DND-41 (cell line): ENCODE measurements around the gene ZFAND6.

Experiments used
- ATAC-seq: fragments of 200-7000 bp; cut with Tn5 transposase; 3 replicates; pipeline ENCODE4 v1.9.1; 2021; ENCODE audit warnings: low read depth; ENCODE audit not compliant: insufficient read depth
- DNase-seq: peaks from one replicate; pipeline ENCODE4 v3.0.0-alpha.2; 2020
- H2AFZ ChIP-seq: 2 replicates; pipeline ENCODE4 v1.6.0; 2012; ENCODE audit warnings: low read depth, low read length
- H3K27ac ChIP-seq: 2 replicates; pipeline ENCODE4 v1.5.1; 2012; ENCODE audit warnings: low read length, inconsistent platforms
- H3K27me3 ChIP-seq: fragments of 200-600 bp; sonication (generic); 2 replicates; pipeline ENCODE4 v1.6.0; 2012; ENCODE audit warnings: low read length, mild to moderate bottlenecking, inconsistent platforms; ENCODE audit not compliant: insufficient read depth, poor library complexity
- H3K36me3 ChIP-seq: 2 replicates; pipeline ENCODE4 v1.5.1; 2012; ENCODE audit warnings: low read length, inconsistent platforms; ENCODE audit not compliant: insufficient read depth
- H3K4me1 ChIP-seq: 2 replicates; pipeline ENCODE4 v1.5.1; 2012; ENCODE audit warnings: mild to moderate bottlenecking, low read length; ENCODE audit not compliant: insufficient read depth
- H3K4me2 ChIP-seq: 2 replicates; pipeline ENCODE4 v1.6.0; 2012; ENCODE audit warnings: mild to moderate bottlenecking, moderate library complexity, low read length, inconsistent platforms; ENCODE audit not compliant: insufficient read depth
- H3K4me3 ChIP-seq, 2 experiments: fragments of 200-600 bp in 1 of 2; shearing (Covaris generic) in 1 of 2; 2 replicates each; pipeline ENCODE4 v1.5.1; 2012 to 2016; ENCODE audit warnings: inconsistent platforms in 2 of 2, low read length in 2 of 2, mild to moderate bottlenecking in 2 of 2, low read depth in 1 of 2, moderate library complexity in 1 of 2
- H3K79me2 ChIP-seq: 2 replicates; pipeline ENCODE4 v1.6.0; 2012; ENCODE audit warnings: low read length, inconsistent platforms; ENCODE audit not compliant: insufficient read depth
- H3K9ac ChIP-seq: 2 replicates; pipeline ENCODE4 v1.6.0; 2012; ENCODE audit warnings: low read depth, mild to moderate bottlenecking, inconsistent platforms, low read length, moderate library complexity
- H3K9me3 ChIP-seq: 2 replicates; pipeline ENCODE4 v1.5.1; 2012; ENCODE audit warnings: low read length, moderate library complexity, mild to moderate bottlenecking, inconsistent platforms; ENCODE audit not compliant: insufficient read depth, severe bottlenecking
- H4K20me1 ChIP-seq: 2 replicates; pipeline ENCODE4 v1.6.0; 2012; ENCODE audit warnings: low read length; ENCODE audit not compliant: insufficient read depth
- EZH2 ChIP-seq: IDR thresholded peaks from 3 replicates; pipeline ENCODE4 v1.6.1; 2012; ENCODE audit warnings: borderline replicate concordance, low read depth, mild to moderate bottlenecking, moderate library complexity, low read length, inconsistent platforms; ENCODE audit not compliant: severe bottlenecking
- TF ChIP-seq, protein P1 (sequence below): IDR thresholded peaks from 2 replicates; pipeline ENCODE4 v1.5.1; 2012; ENCODE audit warnings: borderline replicate concordance, low read length, moderate library complexity, mild to moderate bottlenecking; ENCODE audit not compliant: poor library complexity, severe bottlenecking; ENCODE audit errors: extremely low read depth

The ZFAND6 gene

DNA sequence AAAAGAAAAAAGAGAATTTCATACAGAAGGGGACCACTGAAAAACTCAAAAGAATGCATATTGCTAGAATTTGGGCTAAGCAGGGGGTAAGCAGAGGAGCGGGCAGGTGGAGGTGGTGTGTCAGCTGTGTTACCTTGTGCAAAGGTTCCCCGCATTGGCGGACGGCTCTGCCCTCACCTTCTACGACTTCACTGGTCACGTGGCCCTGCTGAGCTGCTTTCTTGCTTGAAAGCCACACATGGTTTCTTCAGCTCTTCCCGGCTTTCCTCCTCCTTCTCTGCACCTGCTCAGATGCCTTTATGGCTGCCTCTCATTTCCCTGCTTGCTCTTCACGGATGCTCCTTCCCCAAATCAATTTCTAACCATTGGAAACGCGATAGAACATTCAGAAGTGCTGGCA, 123.8 kb downstream of the ZFAND6 start:
- no peaks in the 10 kb centered on the region for H3K9me3 ChIP-seq
- no peak overlapping the region for H3K4me2 ChIP-seq
- H3K27me3 ChIP-seq, result no peaks in the 10 kb centered on the region
- H3K4me3 ChIP-seq, result no peak overlapping the region
- H3K9ac ChIP-seq, result no peak overlapping the region
- H2AFZ ChIP-seq, result no peak overlapping the region
- ATAC-seq (no peak), DNase-seq (no peak)
- no peaks in the 10 kb centered on the region for H3K4me1 ChIP-seq
- H3K36me3 ChIP-seq, result no peaks in the 10 kb centered on the region; the same call in 1 of the 2 replicates
- no peak overlapping the region for H3K27ac ChIP-seq
- TF ChIP-seq, protein P1, sequence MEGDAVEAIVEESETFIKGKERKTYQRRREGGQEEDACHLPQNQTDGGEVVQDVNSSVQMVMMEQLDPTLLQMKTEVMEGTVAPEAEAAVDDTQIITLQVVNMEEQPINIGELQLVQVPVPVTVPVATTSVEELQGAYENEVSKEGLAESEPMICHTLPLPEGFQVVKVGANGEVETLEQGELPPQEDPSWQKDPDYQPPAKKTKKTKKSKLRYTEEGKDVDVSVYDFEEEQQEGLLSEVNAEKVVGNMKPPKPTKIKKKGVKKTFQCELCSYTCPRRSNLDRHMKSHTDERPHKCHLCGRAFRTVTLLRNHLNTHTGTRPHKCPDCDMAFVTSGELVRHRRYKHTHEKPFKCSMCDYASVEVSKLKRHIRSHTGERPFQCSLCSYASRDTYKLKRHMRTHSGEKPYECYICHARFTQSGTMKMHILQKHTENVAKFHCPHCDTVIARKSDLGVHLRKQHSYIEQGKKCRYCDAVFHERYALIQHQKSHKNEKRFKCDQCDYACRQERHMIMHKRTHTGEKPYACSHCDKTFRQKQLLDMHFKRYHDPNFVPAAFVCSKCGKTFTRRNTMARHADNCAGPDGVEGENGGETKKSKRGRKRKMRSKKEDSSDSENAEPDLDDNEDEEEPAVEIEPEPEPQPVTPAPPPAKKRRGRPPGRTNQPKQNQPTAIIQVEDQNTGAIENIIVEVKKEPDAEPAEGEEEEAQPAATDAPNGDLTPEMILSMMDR, result no peak
- no peak for TF ChIP-seq EZH2
- H4K20me1 ChIP-seq, result no peaks in the 10 kb centered on the region
- H3K79me2 ChIP-seq, result no peaks in the 10 kb centered on the region

DNA sequence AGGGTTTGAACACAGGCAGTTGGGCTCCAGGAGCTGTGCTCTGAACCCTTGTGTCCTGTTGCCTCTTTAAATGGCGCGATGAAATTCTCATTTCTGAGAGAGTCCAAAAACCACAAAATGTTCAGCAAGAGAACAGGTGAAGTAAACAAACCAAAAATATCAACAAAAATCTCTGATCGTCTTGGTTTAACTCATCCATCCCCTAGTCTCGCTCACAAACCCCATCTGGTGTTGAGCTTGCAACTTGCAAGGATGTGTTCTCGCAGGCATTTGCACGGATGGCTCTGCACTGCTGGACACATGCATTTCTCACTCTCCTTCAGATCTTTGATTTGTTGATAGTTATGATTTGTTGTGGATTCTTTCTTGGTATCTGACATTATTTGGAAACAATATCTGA, 124.4 kb downstream of the ZFAND6 start:
- no peaks in the 10 kb centered on the region for H3K27me3 ChIP-seq
- H3K4me1 ChIP-seq, result no peaks in the 10 kb centered on the region
- ATAC-seq (no peak), DNase-seq (no peak)
- H3K9me3 ChIP-seq, result no peaks in the 10 kb centered on the region
- H3K36me3 ChIP-seq, result no peaks in the 10 kb centered on the region; the same call in 1 of the 2 replicates
- no peak for TF ChIP-seq EZH2
- TF ChIP-seq, protein P1, result peak; percentile 15
- H3K79me2 ChIP-seq, result no peaks in the 10 kb centered on the region
- H3K4me3 ChIP-seq, result no peak overlapping the region
- no peaks in the 10 kb centered on the region for H4K20me1 ChIP-seq
- H2AFZ ChIP-seq, result no peak overlapping the region
- no peak overlapping the region for H3K27ac ChIP-seq
- no peak overlapping the region for H3K9ac ChIP-seq
- H3K4me2 ChIP-seq, result no peak overlapping the region

DNA sequence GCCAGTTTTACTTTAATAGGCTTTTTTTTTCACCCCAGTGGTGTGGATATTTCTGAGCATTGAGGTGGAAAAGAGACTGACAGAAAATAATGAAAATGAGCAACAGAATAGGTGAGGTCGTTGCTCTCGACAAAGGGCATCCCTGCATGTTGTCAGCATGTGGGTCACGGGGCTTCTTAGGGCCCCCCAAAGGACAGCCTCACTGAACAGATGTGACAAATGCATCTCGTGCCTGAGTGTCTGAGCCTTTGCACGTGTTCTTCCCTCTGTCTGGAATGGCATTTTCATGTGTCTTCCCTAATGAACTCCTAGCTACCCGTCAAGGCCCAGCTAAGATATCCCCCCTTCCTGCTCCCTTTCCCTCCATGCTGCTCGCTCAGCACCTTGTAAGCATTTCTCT, 125.1 kb downstream of the ZFAND6 start:
- no peaks in the 10 kb centered on the region for H4K20me1 ChIP-seq
- no peak overlapping the region for H3K4me2 ChIP-seq
- ATAC-seq (no peak), DNase-seq (no peak)
- no peak overlapping the region for H3K27ac ChIP-seq
- H3K9ac ChIP-seq, result no peak overlapping the region
- no peak overlapping the region for H3K4me3 ChIP-seq
- H3K36me3 ChIP-seq, result no peaks in the 10 kb centered on the region; the same call in 1 of the 2 replicates
- no peaks in the 10 kb centered on the region for H3K27me3 ChIP-seq
- H3K4me1 ChIP-seq, result no peaks in the 10 kb centered on the region
- no peaks in the 10 kb centered on the region for H3K79me2 ChIP-seq
- TF ChIP-seq, protein P1, result no peak
- no peak for TF ChIP-seq EZH2
- no peaks in the 10 kb centered on the region for H3K9me3 ChIP-seq
- H2AFZ ChIP-seq, result no peak overlapping the region

DNA sequence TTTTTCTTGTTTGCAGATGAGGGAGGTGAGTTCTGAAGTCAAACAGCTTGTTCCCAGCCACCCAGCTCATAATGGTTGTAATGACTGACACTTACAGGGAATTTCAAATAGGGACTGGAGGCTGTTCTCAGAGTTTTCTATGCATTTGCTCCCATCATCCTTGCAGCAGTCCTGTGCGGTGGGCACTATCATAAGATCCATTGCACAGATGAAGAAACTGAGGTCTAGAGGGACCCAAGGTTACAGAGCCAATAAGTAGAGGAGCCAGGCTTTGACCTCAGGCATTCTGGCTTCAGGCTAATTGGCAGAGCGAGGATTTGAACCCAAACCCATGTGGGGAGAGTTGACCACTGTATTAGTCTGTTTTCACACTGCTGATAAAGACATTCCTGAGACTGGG, 125.7 kb downstream of the ZFAND6 start:
- no peak for TF ChIP-seq EZH2
- TF ChIP-seq, protein P1, result no peak
- DNase-seq (no peak), ATAC-seq (no peak)
- Histone ChIP-seq H3K27ac (no peak overlapping the region), H3K9ac (no peak overlapping the region), H3K4me2 (no peak overlapping the region), H3K4me1 (no peaks in the 10 kb centered on the region), H3K27me3 (no peaks in the 10 kb centered on the region), H3K79me2 (no peaks in the 10 kb centered on the region), H4K20me1 (no peaks in the 10 kb centered on the region), H3K9me3 (no peaks in the 10 kb centered on the region), H3K36me3 (no peaks in the 10 kb centered on the region; the same call in 1 of the 2 replicates), H3K4me3 (no peak overlapping the region), H2AFZ (no peak overlapping the region)
